Measurements from ENCODE around the gene ZFYVE9.

GRCh38 chr1:52323731-52324130 is 181.8 kb downstream of the ZFYVE9 start:
- TF ChIP-seq POLR2A (IDR thresholded peaks at IDR 0.05) (no peak), CTCF (IDR thresholded peaks at IDR 0.05 in 8 of 11, conservative IDR thresholded peaks at IDR 0.05 in 3 of 11) (no peak)

All from spleen (tissue), 7 donors.